ENCODE data around the gene TBXAS1. TPM values are rescaled to one million over a fixed set of nuclear protein-coding genes. Genes with fewer than 3 reads are reported as not detected.

The TBXAS1 gene
- total and polyA plus RNA-seq, 2 of the 8 experiments (the other 6 are each of a cell fraction or from before 2014, with no cell fraction given): 0.86 to 2.1 TPM

- TF ChIP-seq, protein P1, sequence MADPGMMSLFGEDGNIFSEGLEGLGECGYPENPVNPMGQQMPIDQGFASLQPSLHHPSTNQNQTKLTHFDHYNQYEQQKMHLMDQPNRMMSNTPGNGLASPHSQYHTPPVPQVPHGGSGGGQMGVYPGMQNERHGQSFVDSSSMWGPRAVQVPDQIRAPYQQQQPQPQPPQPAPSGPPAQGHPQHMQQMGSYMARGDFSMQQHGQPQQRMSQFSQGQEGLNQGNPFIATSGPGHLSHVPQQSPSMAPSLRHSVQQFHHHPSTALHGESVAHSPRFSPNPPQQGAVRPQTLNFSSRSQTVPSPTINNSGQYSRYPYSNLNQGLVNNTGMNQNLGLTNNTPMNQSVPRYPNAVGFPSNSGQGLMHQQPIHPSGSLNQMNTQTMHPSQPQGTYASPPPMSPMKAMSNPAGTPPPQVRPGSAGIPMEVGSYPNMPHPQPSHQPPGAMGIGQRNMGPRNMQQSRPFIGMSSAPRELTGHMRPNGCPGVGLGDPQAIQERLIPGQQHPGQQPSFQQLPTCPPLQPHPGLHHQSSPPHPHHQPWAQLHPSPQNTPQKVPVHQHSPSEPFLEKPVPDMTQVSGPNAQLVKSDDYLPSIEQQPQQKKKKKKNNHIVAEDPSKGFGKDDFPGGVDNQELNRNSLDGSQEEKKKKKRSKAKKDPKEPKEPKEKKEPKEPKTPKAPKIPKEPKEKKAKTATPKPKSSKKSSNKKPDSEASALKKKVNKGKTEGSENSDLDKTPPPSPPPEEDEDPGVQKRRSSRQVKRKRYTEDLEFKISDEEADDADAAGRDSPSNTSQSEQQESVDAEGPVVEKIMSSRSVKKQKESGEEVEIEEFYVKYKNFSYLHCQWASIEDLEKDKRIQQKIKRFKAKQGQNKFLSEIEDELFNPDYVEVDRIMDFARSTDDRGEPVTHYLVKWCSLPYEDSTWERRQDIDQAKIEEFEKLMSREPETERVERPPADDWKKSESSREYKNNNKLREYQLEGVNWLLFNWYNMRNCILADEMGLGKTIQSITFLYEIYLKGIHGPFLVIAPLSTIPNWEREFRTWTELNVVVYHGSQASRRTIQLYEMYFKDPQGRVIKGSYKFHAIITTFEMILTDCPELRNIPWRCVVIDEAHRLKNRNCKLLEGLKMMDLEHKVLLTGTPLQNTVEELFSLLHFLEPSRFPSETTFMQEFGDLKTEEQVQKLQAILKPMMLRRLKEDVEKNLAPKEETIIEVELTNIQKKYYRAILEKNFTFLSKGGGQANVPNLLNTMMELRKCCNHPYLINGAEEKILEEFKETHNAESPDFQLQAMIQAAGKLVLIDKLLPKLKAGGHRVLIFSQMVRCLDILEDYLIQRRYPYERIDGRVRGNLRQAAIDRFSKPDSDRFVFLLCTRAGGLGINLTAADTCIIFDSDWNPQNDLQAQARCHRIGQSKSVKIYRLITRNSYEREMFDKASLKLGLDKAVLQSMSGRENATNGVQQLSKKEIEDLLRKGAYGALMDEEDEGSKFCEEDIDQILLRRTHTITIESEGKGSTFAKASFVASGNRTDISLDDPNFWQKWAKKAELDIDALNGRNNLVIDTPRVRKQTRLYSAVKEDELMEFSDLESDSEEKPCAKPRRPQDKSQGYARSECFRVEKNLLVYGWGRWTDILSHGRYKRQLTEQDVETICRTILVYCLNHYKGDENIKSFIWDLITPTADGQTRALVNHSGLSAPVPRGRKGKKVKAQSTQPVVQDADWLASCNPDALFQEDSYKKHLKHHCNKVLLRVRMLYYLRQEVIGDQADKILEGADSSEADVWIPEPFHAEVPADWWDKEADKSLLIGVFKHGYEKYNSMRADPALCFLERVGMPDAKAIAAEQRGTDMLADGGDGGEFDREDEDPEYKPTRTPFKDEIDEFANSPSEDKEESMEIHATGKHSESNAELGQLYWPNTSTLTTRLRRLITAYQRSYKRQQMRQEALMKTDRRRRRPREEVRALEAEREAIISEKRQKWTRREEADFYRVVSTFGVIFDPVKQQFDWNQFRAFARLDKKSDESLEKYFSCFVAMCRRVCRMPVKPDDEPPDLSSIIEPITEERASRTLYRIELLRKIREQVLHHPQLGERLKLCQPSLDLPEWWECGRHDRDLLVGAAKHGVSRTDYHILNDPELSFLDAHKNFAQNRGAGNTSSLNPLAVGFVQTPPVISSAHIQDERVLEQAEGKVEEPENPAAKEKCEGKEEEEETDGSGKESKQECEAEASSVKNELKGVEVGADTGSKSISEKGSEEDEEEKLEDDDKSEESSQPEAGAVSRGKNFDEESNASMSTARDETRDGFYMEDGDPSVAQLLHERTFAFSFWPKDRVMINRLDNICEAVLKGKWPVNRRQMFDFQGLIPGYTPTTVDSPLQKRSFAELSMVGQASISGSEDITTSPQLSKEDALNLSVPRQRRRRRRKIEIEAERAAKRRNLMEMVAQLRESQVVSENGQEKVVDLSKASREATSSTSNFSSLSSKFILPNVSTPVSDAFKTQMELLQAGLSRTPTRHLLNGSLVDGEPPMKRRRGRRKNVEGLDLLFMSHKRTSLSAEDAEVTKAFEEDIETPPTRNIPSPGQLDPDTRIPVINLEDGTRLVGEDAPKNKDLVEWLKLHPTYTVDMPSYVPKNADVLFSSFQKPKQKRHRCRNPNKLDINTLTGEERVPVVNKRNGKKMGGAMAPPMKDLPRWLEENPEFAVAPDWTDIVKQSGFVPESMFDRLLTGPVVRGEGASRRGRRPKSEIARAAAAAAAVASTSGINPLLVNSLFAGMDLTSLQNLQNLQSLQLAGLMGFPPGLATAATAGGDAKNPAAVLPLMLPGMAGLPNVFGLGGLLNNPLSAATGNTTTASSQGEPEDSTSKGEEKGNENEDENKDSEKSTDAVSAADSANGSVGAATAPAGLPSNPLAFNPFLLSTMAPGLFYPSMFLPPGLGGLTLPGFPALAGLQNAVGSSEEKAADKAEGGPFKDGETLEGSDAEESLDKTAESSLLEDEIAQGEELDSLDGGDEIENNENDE (IDR thresholded peaks at IDR 0.05; ENCODE audit: insufficient replicate concordance, low read length): no peak
- TF ChIP-seq SP2 (IDR thresholded peaks at IDR 0.05; ENCODE audit: low read length): no peak
- no peak for TF ChIP-seq KDM1A (IDR thresholded peaks at IDR 0.05; ENCODE audit: borderline replicate concordance, low read length)
- TF ChIP-seq, protein P2, sequence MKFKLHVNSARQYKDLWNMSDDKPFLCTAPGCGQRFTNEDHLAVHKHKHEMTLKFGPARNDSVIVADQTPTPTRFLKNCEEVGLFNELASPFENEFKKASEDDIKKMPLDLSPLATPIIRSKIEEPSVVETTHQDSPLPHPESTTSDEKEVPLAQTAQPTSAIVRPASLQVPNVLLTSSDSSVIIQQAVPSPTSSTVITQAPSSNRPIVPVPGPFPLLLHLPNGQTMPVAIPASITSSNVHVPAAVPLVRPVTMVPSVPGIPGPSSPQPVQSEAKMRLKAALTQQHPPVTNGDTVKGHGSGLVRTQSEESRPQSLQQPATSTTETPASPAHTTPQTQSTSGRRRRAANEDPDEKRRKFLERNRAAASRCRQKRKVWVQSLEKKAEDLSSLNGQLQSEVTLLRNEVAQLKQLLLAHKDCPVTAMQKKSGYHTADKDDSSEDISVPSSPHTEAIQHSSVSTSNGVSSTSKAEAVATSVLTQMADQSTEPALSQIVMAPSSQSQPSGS (IDR thresholded peaks at IDR 0.05; ENCODE audit: low read length): no peak
- no peak for TF ChIP-seq KDM4A (IDR thresholded peaks at IDR 0.05; ENCODE audit: low read depth, low read length, severe bottlenecking)
- no peak for TF ChIP-seq KDM5A (IDR thresholded peaks at IDR 0.05; ENCODE audit: low read length)
- no peak for TF ChIP-seq MAX (IDR thresholded peaks at IDR 0.05)
- TF ChIP-seq BCL11A (IDR thresholded peaks at IDR 0.05; ENCODE audit: low read depth in 2 of 2, low read length in 2 of 2): no peak
- TF ChIP-seq JUN (IDR thresholded peaks at IDR 0.05; ENCODE audit: low read depth, low read length): no peak
Measured at GRCh38 chr7:139871820-139872219, 42.8 kb downstream of the TBXAS1 start (continued).

All from H1 (cell line).